Adrenal gland (tissue), 12 donors: ENCODE measurements around the gene FGD6. TPM values are rescaled to one million over a fixed set of nuclear protein-coding genes. Genes with fewer than 3 reads are reported as not detected.

Experiments
- DNase-seq, 7 donors: peaks; one replicate each; pipeline ENCODE4 v3.0.0-alpha.2; 2019 to 2020
- H3K27ac ChIP-seq, 5 donors: fragments of 200-600 bp; sonication (generic) in 4 of 5; 1 replicate in 3 of 5; 2 replicates in 2 of 5; pipeline versions ENCODE4 v1.5.1 to v1.8.0; 2016 to 2020; ENCODE audit warnings: mild to moderate bottlenecking in 1 of 5
- H3K27me3 ChIP-seq: fragments of 200-600 bp; 2 replicates; pipeline ENCODE4 v1.8.0; 2021
- H3K36me3 ChIP-seq, 2 donors: fragments of 200-600 bp; replicated peaks in 1 of 2; 1 replicate in 1 of 2; 2 replicates in 1 of 2; pipeline versions ENCODE4 v1.5.1 to v1.8.0; 2018 to 2022
- H3K4me1 ChIP-seq, 2 donors: fragments of 200-600 bp; replicated peaks in 1 of 2; 1 replicate in 1 of 2; 2 replicates in 1 of 2; pipeline versions ENCODE4 v1.5.1 to v1.8.0; 2018 to 2021
- H3K4me3 ChIP-seq, 4 donors: fragments of 200-600 bp; sonication (generic) in 3 of 4; one replicate each; pipeline ENCODE4 v1.5.1; 2016 to 2018
- H3K9me3 ChIP-seq, 3 donors: fragments of 200-600 bp; sonication (generic) in 1 of 3; replicated peaks in 1 of 3; 1 replicate in 2 of 3; 2 replicates in 1 of 3; pipeline versions ENCODE4 v1.5.1 to v1.8.0; 2016 to 2021
- CTCF ChIP-seq, 6 experiments: fragments of 450-650 bp in 4 of 6; fragments of 200-600 bp in 2 of 6; sonication (generic) in 1 of 6; IDR thresholded peaks; 1 replicate in 5 of 6; 2 replicates in 1 of 6; pipeline versions ENCODE4 v1.5.1 to v1.8.0; 2016 to 2021; ENCODE audit warnings: antibody characterized with exemption in 6 of 6, mild to moderate bottlenecking in 2 of 6, moderate library complexity in 1 of 6
- POLR2A ChIP-seq, 2 donors: fragments of 450-650 bp; IDR thresholded peaks; one replicate each; pipeline ENCODE4 v1.6.1; 2017; ENCODE audit warnings: antibody characterized with exemption in 2 of 2, mild to moderate bottlenecking in 2 of 2, moderate library complexity in 1 of 2
- WGBS, 4 donors: extraction: QIAGEN DNeasy Blood & Tissue Kit in 2 of 4; methylation state at CpG; one replicate each; pipeline versions ENCODE4 v1.1.5 to v1.1.7; 2013 to 2017; 5-methylcytosine and 5-hydroxymethylcytosine counted together
- intact Hi-C, 2 donors: fragments of 100-400 bp; cut with DNase I; formaldehyde crosslinking; loops; one replicate each; pipeline versions ENCODE4 v1.14.1 to v1.15.0; 2022 to 2023
- polyA plus RNA-seq, 3 donors: library from polyadenylated mRNA; stranded (reverse); fragments of 200-250 nt in 2 of 3; fragments of 350-450 nt in 1 of 3; fragmentation: Illumina TruSeq in 1 of 3; extraction: RNeasy Lipid Tissue Mini Kit (QIAGEN cat#74804) in 1 of 3; gene quantifications; one replicate each; pipeline ENCODE4 v1.2.3, GENCODE V29; 2013 to 2014
- total RNA-seq, 9 donors: library from RNA; depleted of rRNA in 4 of 9; stranded (reverse); fragments of >200 nt in 4 of 9; fragments of 120-200 nt in 1 of 9; fragmentation: NEBNext Ultra II Directional in 1 of 9; extraction: Animal tissue kit (Norgen Biotek cat#: 25700) in 1 of 9; gene quantifications; one replicate each; pipeline versions ENCODE4 v1.1.0 to v1.2.4, GENCODE V29; 2013 to 2023
- donor health status: healthy with polysubstance abuse.
- donor health status: Bipolar disorder and iron deficiency.
- donor health status: DM: yes; HTN: yes; CAD: no.
- donor health status: DM: no; HTN: no; CAD: no.
- donor health status: DM: no; HTN: no; CAD: no.
- donor health status: DM: yes; HTN: yes; CAD: no.

The FGD6 gene
- total and polyA plus RNA-seq, 12 donors, result 2.3 to 33.9 (median 18.1) TPM

- H3K27ac ChIP-seq, result no peak overlapping the region
- TF ChIP-seq POLR2A (IDR thresholded peaks at IDR 0.05), result no peak
- no peak for TF ChIP-seq CTCF (IDR thresholded peaks at IDR 0.05)
- intact Hi-C loops, result loop anchor here (10.0 kb wide), 3 partner anchors 49 to 121 kb away; no protein-coding TSS in a partner anchor
- peaks cover 2 to 32% of the 10 kb centered on the region in 2 donors for H3K4me1 ChIP-seq
- DNase-seq, result no peak
- no peaks in the 10 kb centered on the region for H3K36me3 ChIP-seq
- WGBS, 4 donors, result 70 to 94% (median 89%) methylated on average over 1 of the region's 1 CpG
- no peaks in the 10 kb centered on the region for H3K9me3 ChIP-seq
- no peak overlapping the region for H3K4me3 ChIP-seq
- H3K27me3 ChIP-seq, result no peaks in the 10 kb centered on the region
Observed at GRCh38 chr12:95213928-95214327, 3.3 kb downstream of the FGD6 start.

GRCh38 chr12:95213119-95213518 lies 4.1 kb downstream of the FGD6 start:
- Histone ChIP-seq H3K27me3 (no peaks in the 10 kb centered on the region), H3K9me3 (no peaks in the 10 kb centered on the region), H3K4me1 (peaks cover 0 to 32% of the 10 kb centered on the region in 2 donors), H3K36me3 (no peaks in the 10 kb centered on the region), H3K4me3 (no peak overlapping the region), H3K27ac (no peak overlapping the region)
- intact Hi-C loops, result loop anchor here (10.0 kb wide), 3 partner anchors 48 to 122 kb away; no protein-coding TSS in a partner anchor
- WGBS, 4 donors, result 84 to 91% (median 88%) methylated on average over 4 of the region's 4 CpGs
- DNase-seq, result no peak
- TF ChIP-seq CTCF (IDR thresholded peaks at IDR 0.05) (no peak), POLR2A (IDR thresholded peaks at IDR 0.05) (no peak)

- no peak for TF ChIP-seq CTCF (IDR thresholded peaks at IDR 0.05)
- TF ChIP-seq POLR2A (IDR thresholded peaks at IDR 0.05), result no peak
- WGBS, 4 donors, result 66 to 78% (median 70%) methylated on average over 4 of the region's 4 CpGs
- H3K27ac ChIP-seq, result no peak overlapping the region
- no peak overlapping the region for H3K4me3 ChIP-seq
- peaks cover 0 to 32% of the 10 kb centered on the region in 2 donors for H3K4me1 ChIP-seq
- no peaks in the 10 kb centered on the region for H3K36me3 ChIP-seq
- no peak for DNase-seq
- H3K9me3 ChIP-seq, result no peaks in the 10 kb centered on the region
- H3K27me3 ChIP-seq, result no peaks in the 10 kb centered on the region
- intact Hi-C loops, result loop anchor here (10.0 kb wide), 3 partner anchors 48 to 122 kb away; no protein-coding TSS in a partner anchor
Observed at GRCh38 chr12:95212586-95212985, 4.7 kb downstream of the FGD6 start.

- H3K4me3 ChIP-seq, result no peak overlapping the region
- DNase-seq, result no peak
- H3K27ac ChIP-seq, result no peak overlapping the region
- H3K4me1 ChIP-seq, result peaks cover 26 to 42% of the 10 kb centered on the region in 2 donors
- H3K27me3 ChIP-seq, result no peaks in the 10 kb centered on the region
- whole genome bisulfite sequencing, 4 donors, result 87 to 98% (median 89%) methylated on average over 7 of the region's 7 CpGs
- no peaks in the 10 kb centered on the region for H3K36me3 ChIP-seq
- TF ChIP-seq POLR2A (IDR thresholded peaks at IDR 0.05), result no peak
- TF ChIP-seq CTCF (IDR thresholded peaks at IDR 0.05), result no peak
- H3K9me3 ChIP-seq, result no peaks in the 10 kb centered on the region
- intact Hi-C loops, result no loop called here
Observed at GRCh38 chr12:95208678-95209077, 8.6 kb downstream of the FGD6 start.
